Subcutaneous adipose tissue (tissue), 4 donors: ENCODE data around the gene SPINK7. TPM values are rescaled to one million over a fixed set of nuclear protein-coding genes. Genes with fewer than 3 reads are reported as not detected.

Experiments
- CTCF ChIP-seq: fragments of 450-650 bp; IDR thresholded peaks from one replicate; pipeline ENCODE4 v1.5.1; 2016; ENCODE audit warnings: low read depth, mild to moderate bottlenecking, control low read depth, antibody characterized with exemption, moderate library complexity
- total RNA-seq, 4 donors: library from RNA; depleted of rRNA; stranded (reverse); fragments of >200 nt; gene quantifications; one replicate each; pipeline ENCODE4 v1.1.0, GENCODE V29; 2016

The SPINK7 gene
- total RNA-seq, 4 donors from 2014 or later = not detected

- TF ChIP-seq CTCF = no peak
These were observed 2.5 kb upstream of the SPINK7 start for GRCh38 chr5:148309746-148310145.

GRCh38 chr5:148311484-148311883, 739 bp upstream of the SPINK7 start:
- no peak for TF ChIP-seq CTCF

GRCh38 chr5:148314187-148314586, 2.0 kb downstream of the SPINK7 start:
- TF ChIP-seq CTCF = no peak

- TF ChIP-seq CTCF = no peak
These were observed 2.5 kb downstream of the SPINK7 start for GRCh38 chr5:148314731-148315130.

GRCh38 chr5:148333262-148333849, 21.1 kb downstream of the SPINK7 start:
- no peak for TF ChIP-seq CTCF

- TF ChIP-seq CTCF = no peak
These were observed 23.0 kb downstream of the SPINK7 start, which contains the start of gene SPINK9 for GRCh38 chr5:148335259-148335658. TSS of gene SPINK9 (plus strand) at chr5:148335559. CDS start at chr5:148335614, 55 bp downstream.

- no peak for TF ChIP-seq CTCF
These were observed 24.6 kb downstream of the SPINK7 start for GRCh38 chr5:148336704-148337435.
